HG03039 (cell line): ENCODE data around the gene SUMF1.

Experiments
- ATAC-seq: cut with Tn5 transposase; IDR thresholded peaks from one replicate; pipeline ENCODE4 v1.9.1; 2021; ENCODE audit warnings: mild to moderate bottlenecking, moderate library complexity; ENCODE audit not compliant: unreplicated experiment

The SUMF1 gene

GRCh38 chr3:4497843-4498324 lies 30.8 kb upstream of the SUMF1 start:
- ATAC-seq = no peak

GRCh38 chr3:4497005-4497692 lies 30.1 kb upstream of the SUMF1 start:
- ATAC-seq = no peak

- no peak for ATAC-seq
Measured at GRCh38 chr3:4496087-4496452, 29.0 kb upstream of the SUMF1 start.

- ATAC-seq = no peak
Measured at GRCh38 chr3:4495294-4496086, 28.4 kb upstream of the SUMF1 start.

GRCh38 chr3:4494895-4495264 lies 27.8 kb upstream of the SUMF1 start:
- ATAC-seq = no peak

GRCh38 chr3:4493941-4494894 lies 27.1 kb upstream of the SUMF1 start:
- ATAC-seq = no peak

GRCh38 chr3:4493014-4493940 lies 26.2 kb upstream of the SUMF1 start, which contains the start of gene ITPR1:
Gene ITPR1, plus strand, starts transcription at chr3:4493348. Its CDS starts 23,144 bp downstream, at chr3:4516492.
- peak; percentile 95 for ATAC-seq

- no peak for ATAC-seq
Measured at GRCh38 chr3:4492208-4493013, 25.3 kb upstream of the SUMF1 start.

- no peak for ATAC-seq
Measured at GRCh38 chr3:4491855-4492207, 24.8 kb upstream of the SUMF1 start.

- no peak for ATAC-seq
Measured at GRCh38 chr3:4478261-4478660, 11.2 kb upstream of the SUMF1 start.

- ATAC-seq = no peak
Measured at GRCh38 chr3:4476496-4476895, 9.4 kb upstream of the SUMF1 start.

- ATAC-seq = no peak
Measured at GRCh38 chr3:4475804-4476203, 8.7 kb upstream of the SUMF1 start.

GRCh38 chr3:4474683-4475490 lies 7.8 kb upstream of the SUMF1 start:
- ATAC-seq = peak; percentile 81

- no peak for ATAC-seq
Measured at GRCh38 chr3:4472766-4473165, 5.7 kb upstream of the SUMF1 start.

- ATAC-seq = no peak
Measured at GRCh38 chr3:4472312-4472711, 5.2 kb upstream of the SUMF1 start.

- no peak for ATAC-seq
Measured at GRCh38 chr3:4471907-4472306, 4.8 kb upstream of the SUMF1 start.

- ATAC-seq = no peak
Measured at GRCh38 chr3:4467522-4467867, 426 bp upstream of the SUMF1 start.

- no peak for ATAC-seq
Measured at GRCh38 chr3:4464576-4464975, 2.5 kb downstream of the SUMF1 start.
